Endometrium (tissue), 2 donors: Measurements from ENCODE around the gene SPINT1.

Source experiments
- FAIRE-seq: peaks from 2 replicates; lab custom pipeline; 2012; peaks lifted over from hg19 to GRCh38; lab: Jason Lieb, UNC
- donor health status: control.
- donor health status: control.

The SPINT1 gene

GRCh38 chr15:40829115-40829514 is 14.7 kb upstream of the SPINT1 start:
- no peak for FAIRE-seq

- FAIRE-seq = no peak
These were observed 13.0 kb upstream of the SPINT1 start for GRCh38 chr15:40830884-40831283.

GRCh38 chr15:40831861-40832260 is 12.0 kb upstream of the SPINT1 start:
- no peak for FAIRE-seq

- FAIRE-seq = no peak
These were observed 10.9 kb upstream of the SPINT1 start for GRCh38 chr15:40832903-40833302.

- FAIRE-seq = no peak
These were observed 7.8 kb upstream of the SPINT1 start for GRCh38 chr15:40836020-40836419.

GRCh38 chr15:40838756-40839155 is 5.1 kb upstream of the SPINT1 start:
- no peak for FAIRE-seq

- no peak for FAIRE-seq
These were observed 2.1 kb upstream of the SPINT1 start for GRCh38 chr15:40841741-40842140.

GRCh38 chr15:40843261-40843884 is 475 bp upstream of the SPINT1 start:
- FAIRE-seq = no peak

- no peak for FAIRE-seq
These were observed 815 bp downstream of the SPINT1 start for GRCh38 chr15:40844696-40845030.

- FAIRE-seq = no peak
These were observed 1.2 kb downstream of the SPINT1 start for GRCh38 chr15:40845036-40845435.

GRCh38 chr15:40845511-40846284 is 1.9 kb downstream of the SPINT1 start:
- no peak for FAIRE-seq

- FAIRE-seq = no peak
These were observed 3.0 kb downstream of the SPINT1 start for GRCh38 chr15:40846841-40847222.

GRCh38 chr15:40847223-40847961 is 3.5 kb downstream of the SPINT1 start:
- no peak for FAIRE-seq

GRCh38 chr15:40850576-40851112 is 6.8 kb downstream of the SPINT1 start:
- no peak for FAIRE-seq

GRCh38 chr15:40852529-40852928 is 8.7 kb downstream of the SPINT1 start:
- no peak for FAIRE-seq

- FAIRE-seq = no peak
These were observed 9.5 kb downstream of the SPINT1 start for GRCh38 chr15:40853241-40853890.

GRCh38 chr15:40854161-40854560 is 10.3 kb downstream of the SPINT1 start:
- no peak for FAIRE-seq

- FAIRE-seq = no peak
These were observed 11.9 kb downstream of the SPINT1 start for GRCh38 chr15:40855706-40856234.

- FAIRE-seq = no peak
These were observed 12.9 kb downstream of the SPINT1 start for GRCh38 chr15:40856746-40857145.

- FAIRE-seq = no peak
These were observed 13.9 kb downstream of the SPINT1 start for GRCh38 chr15:40857601-40858341.

GRCh38 chr15:40858706-40859105 is 14.9 kb downstream of the SPINT1 start:
- no peak for FAIRE-seq
